Activated T-helper 17 cell treated with anti-CD3 and anti-CD28 coated beads, Interleukin-2, amount 50 U/mL, for 72 hours (primary cell): ENCODE data around the gene LCP2. TPM values are rescaled to one million over a fixed set of nuclear protein-coding genes. Genes with fewer than 3 reads are reported as not detected.

ENCODE experiments used
- ATAC-seq: fragments of 150-1000 bp; cut with Tn5 transposase; replicated peaks from 2 replicates; pipeline ENCODE4 v1.10.0; 2021; ENCODE audit warnings: mild to moderate bottlenecking, moderate library complexity
- H3K27ac Mint-ChIP-seq: one replicate; pipeline ENCODE4 v1.8.0; 2022; ENCODE audit warnings: mixed read lengths
- H3K27me3 Mint-ChIP-seq: one replicate; pipeline ENCODE4 v1.8.0; 2022; ENCODE audit warnings: mixed read lengths
- H3K36me3 Mint-ChIP-seq: one replicate; pipeline ENCODE4 v1.8.0; 2022; ENCODE audit warnings: low read depth, mild to moderate bottlenecking, mixed read lengths
- H3K4me1 Mint-ChIP-seq: one replicate; pipeline ENCODE4 v1.8.0; 2022; ENCODE audit warnings: mixed read lengths
- H3K4me3 Mint-ChIP-seq: one replicate; pipeline ENCODE4 v1.8.0; 2022; ENCODE audit warnings: mild to moderate bottlenecking, mixed read lengths
- H3K9me3 Mint-ChIP-seq: one replicate; pipeline ENCODE4 v1.8.0; 2022; ENCODE audit warnings: mixed read lengths
- total RNA-seq, 2 donors: library from RNA; stranded (reverse); gene quantifications; one replicate each; pipeline ENCODE4 v1.2.3, GENCODE V29; 2022

The LCP2 gene
- total RNA-seq, 2 donors from 2014 or later, result 202 to 204 TPM

- no peaks in the 10 kb centered on the region for H3K9me3 Mint-ChIP-seq
- peak overlapping the region; percentile 96 for H3K27ac Mint-ChIP-seq
- peaks cover 66% of the 10 kb centered on the region for H3K36me3 Mint-ChIP-seq
- H3K27me3 Mint-ChIP-seq, result no peaks in the 10 kb centered on the region
- ATAC-seq, result peak; percentile 17
- H3K4me3 Mint-ChIP-seq, result peak overlapping the region; percentile 96
- H3K4me1 Mint-ChIP-seq, result peaks cover 45% of the 10 kb centered on the region
Measured at GRCh38 chr5:170296036-170296934, 1.3 kb downstream of the LCP2 start.

DNA sequence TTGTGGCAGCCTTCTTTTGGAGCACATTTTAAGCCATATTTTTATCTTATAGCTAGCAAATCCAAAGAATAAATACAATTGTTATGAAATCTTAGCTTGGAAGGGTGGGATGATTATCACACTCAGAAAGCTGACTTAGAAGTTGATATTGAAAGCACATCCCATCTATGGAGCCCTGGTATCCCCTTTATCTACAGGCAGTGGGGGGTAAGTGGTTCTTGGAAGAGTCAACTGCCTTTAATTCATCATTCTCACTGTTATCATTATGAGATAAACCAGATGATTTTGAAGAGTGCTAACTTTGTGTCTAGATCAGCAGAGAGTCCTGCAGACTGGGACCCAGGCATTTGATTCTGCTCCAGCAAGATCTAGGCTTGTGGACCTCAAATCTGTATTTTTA, 3.0 kb downstream of the LCP2 start:
- Mint-ChIP-seq H3K9me3 (no peaks in the 10 kb centered on the region), H3K4me1 (peaks cover 62% of the 10 kb centered on the region), H3K27me3 (no peaks in the 10 kb centered on the region), H3K36me3 (peaks cover 83% of the 10 kb centered on the region), H3K4me3 (peak overlapping the region; percentile 96), H3K27ac (peak overlapping the region; percentile 96)
- ATAC-seq, result no peak

GRCh38 chr5:170294057-170294456, 3.5 kb downstream of the LCP2 start:
- peak overlapping the region; percentile 96 for H3K4me3 Mint-ChIP-seq
- H3K9me3 Mint-ChIP-seq, result no peaks in the 10 kb centered on the region
- H3K36me3 Mint-ChIP-seq, result peaks cover 88% of the 10 kb centered on the region
- peaks cover 67% of the 10 kb centered on the region for H3K4me1 Mint-ChIP-seq
- H3K27me3 Mint-ChIP-seq, result no peaks in the 10 kb centered on the region
- ATAC-seq, result no peak
- peak overlapping the region; percentile 96 for H3K27ac Mint-ChIP-seq

DNA sequence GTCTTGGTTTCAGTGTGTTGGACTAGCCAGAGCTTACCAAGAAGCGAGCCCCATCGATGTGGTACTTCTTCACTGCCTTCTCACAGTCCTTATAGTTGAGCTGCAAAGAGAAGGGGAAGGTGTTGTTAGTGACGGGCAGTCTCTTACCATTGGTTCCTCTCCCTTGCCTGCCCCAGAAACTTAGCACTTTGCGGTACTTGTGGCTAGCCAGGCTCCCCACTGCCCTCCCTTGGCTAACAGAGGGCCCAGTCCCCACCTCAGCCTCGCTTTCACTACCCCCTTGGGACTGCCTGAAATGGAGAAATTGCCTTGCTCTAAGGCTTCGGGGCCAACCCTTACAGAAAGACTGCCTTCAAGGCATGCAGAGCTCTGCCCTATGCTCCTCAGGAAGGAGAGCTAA, 4.3 kb downstream of the LCP2 start:
- H3K36me3 Mint-ChIP-seq, result peaks cover 96% of the 10 kb centered on the region
- H3K4me3 Mint-ChIP-seq, result peak overlapping the region; percentile 96
- H3K9me3 Mint-ChIP-seq, result no peaks in the 10 kb centered on the region
- H3K27ac Mint-ChIP-seq, result peak overlapping the region; percentile 96
- peak; percentile 25 for ATAC-seq
- no peaks in the 10 kb centered on the region for H3K27me3 Mint-ChIP-seq
- H3K4me1 Mint-ChIP-seq, result peaks cover 69% of the 10 kb centered on the region

- no peak for ATAC-seq
- Mint-ChIP-seq H3K36me3 (peaks cover 100% of the 10 kb centered on the region), H3K27me3 (no peaks in the 10 kb centered on the region), H3K4me1 (peaks cover 71% of the 10 kb centered on the region), H3K9me3 (no peaks in the 10 kb centered on the region), H3K4me3 (peak overlapping the region; percentile 96), H3K27ac (peak overlapping the region; percentile 96)
Measured at GRCh38 chr5:170292179-170293104, 5.1 kb downstream of the LCP2 start.

DNA sequence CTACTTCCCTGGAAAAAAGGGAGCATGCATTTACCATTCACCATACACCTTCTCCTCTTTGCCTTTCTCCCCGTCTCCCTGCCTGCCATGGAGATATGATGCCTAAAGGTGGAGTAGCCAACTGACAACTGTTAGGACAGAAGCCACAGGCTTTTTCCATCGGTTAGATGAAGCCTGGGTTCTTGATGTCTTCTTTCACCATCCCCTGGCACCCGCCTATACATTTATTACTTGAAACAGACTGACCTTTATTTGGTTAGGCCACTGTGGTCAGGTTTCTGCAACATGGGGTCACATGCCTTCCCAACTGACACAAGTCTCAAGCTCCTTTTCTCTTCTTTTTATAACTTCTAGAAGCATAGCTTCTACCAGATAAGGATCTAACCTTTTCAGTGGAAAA, 7.1 kb downstream of the LCP2 start:
- ATAC-seq, result no peak
- H3K9me3 Mint-ChIP-seq, result no peaks in the 10 kb centered on the region
- peak overlapping the region; percentile 96 for H3K4me3 Mint-ChIP-seq
- H3K4me1 Mint-ChIP-seq, result peaks cover 86% of the 10 kb centered on the region
- peak overlapping the region; percentile 85 for H3K27ac Mint-ChIP-seq
- H3K36me3 Mint-ChIP-seq, result peaks cover 100% of the 10 kb centered on the region
- no peaks in the 10 kb centered on the region for H3K27me3 Mint-ChIP-seq

DNA sequence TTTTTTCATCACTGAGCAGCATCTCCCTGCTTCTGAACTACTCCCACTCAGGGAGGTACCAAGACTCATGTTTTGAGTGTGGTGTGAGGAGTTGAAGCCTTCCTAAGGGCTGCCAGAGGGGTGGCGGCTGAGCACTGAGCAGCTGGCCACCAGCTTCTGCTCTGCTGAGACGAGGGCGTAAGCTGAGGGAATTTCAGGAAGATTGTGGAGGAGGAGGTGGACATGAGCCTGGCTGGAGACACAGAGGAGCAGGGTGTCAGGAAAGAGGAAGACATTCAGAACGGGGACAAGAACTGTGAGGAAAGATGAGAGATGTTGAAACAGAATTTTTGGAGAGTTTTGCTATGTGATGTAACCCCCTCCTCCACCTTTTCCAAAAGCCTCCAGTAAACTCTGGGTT, 7.8 kb downstream of the LCP2 start:
- Mint-ChIP-seq H3K36me3 (peaks cover 100% of the 10 kb centered on the region), H3K4me1 (peaks cover 94% of the 10 kb centered on the region), H3K9me3 (no peaks in the 10 kb centered on the region), H3K4me3 (peak overlapping the region; percentile 96), H3K27me3 (no peaks in the 10 kb centered on the region), H3K27ac (peak overlapping the region; percentile 85)
- ATAC-seq, result peak; percentile 45

- H3K27ac Mint-ChIP-seq, result peak overlapping the region; percentile 85
- no peaks in the 10 kb centered on the region for H3K27me3 Mint-ChIP-seq
- peak overlapping the region; percentile 96 for H3K4me3 Mint-ChIP-seq
- peak; percentile 27 for ATAC-seq
- peaks cover 94% of the 10 kb centered on the region for H3K4me1 Mint-ChIP-seq
- peaks cover 100% of the 10 kb centered on the region for H3K36me3 Mint-ChIP-seq
- no peaks in the 10 kb centered on the region for H3K9me3 Mint-ChIP-seq
Measured at GRCh38 chr5:170289121-170289520, 8.5 kb downstream of the LCP2 start.

GRCh38 chr5:170288551-170288950, 9.0 kb downstream of the LCP2 start:
- ATAC-seq, result no peak
- Mint-ChIP-seq H3K4me1 (peaks cover 93% of the 10 kb centered on the region), H3K27me3 (no peaks in the 10 kb centered on the region), H3K9me3 (no peaks in the 10 kb centered on the region), H3K36me3 (peaks cover 100% of the 10 kb centered on the region), H3K4me3 (peak overlapping the region; percentile 96), H3K27ac (peak overlapping the region; percentile 85)

DNA sequence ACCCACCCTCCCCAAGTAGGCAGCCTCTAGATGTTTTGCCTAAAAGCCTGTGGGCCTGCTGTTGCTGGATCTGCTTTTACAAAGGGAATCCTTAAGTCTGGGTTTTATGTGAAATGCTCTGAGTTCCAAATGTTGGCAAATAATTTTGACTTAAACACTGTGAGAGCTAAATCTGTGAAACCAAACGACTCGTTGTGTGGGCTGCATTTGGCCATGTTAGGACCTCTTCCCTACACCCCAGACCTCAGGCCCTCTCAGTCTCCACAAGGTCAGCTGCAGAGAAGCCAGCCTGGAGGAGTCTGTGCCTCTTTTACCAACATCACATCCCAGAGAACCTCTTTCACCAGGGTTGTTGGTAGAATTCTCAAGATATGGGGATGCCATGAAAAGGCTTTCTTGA, 9.4 kb downstream of the LCP2 start:
- no peaks in the 10 kb centered on the region for H3K27me3 Mint-ChIP-seq
- H3K36me3 Mint-ChIP-seq, result peaks cover 100% of the 10 kb centered on the region
- ATAC-seq, result no peak
- peak overlapping the region; percentile 85 for H3K27ac Mint-ChIP-seq
- peak overlapping the region; percentile 96 for H3K4me3 Mint-ChIP-seq
- peaks cover 93% of the 10 kb centered on the region for H3K4me1 Mint-ChIP-seq
- no peaks in the 10 kb centered on the region for H3K9me3 Mint-ChIP-seq

DNA sequence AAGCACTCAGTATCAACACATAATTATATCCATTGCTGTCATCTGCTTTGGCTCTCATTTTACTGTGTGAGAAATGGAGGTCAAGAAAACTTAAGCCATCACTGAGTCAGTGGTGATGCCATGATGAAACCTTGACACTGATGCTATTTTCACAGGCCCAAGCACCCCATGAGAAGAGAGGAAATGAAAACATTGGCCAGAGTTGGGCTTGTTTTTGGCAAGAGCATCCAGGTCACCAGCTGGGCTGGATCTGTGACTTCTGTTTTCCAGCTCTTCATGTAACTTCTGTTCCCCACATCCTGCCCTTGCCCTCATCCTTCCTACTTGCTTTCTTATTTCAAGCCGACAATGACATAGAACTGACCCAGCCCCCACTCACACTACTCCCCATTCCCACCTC, 10.0 kb downstream of the LCP2 start:
- H3K27me3 Mint-ChIP-seq, result no peaks in the 10 kb centered on the region
- ATAC-seq, result peak; percentile 76
- H3K9me3 Mint-ChIP-seq, result no peaks in the 10 kb centered on the region
- H3K4me1 Mint-ChIP-seq, result peaks cover 93% of the 10 kb centered on the region
- H3K27ac Mint-ChIP-seq, result peak overlapping the region; percentile 85
- H3K36me3 Mint-ChIP-seq, result peaks cover 100% of the 10 kb centered on the region
- peak overlapping the region; percentile 96 for H3K4me3 Mint-ChIP-seq

DNA sequence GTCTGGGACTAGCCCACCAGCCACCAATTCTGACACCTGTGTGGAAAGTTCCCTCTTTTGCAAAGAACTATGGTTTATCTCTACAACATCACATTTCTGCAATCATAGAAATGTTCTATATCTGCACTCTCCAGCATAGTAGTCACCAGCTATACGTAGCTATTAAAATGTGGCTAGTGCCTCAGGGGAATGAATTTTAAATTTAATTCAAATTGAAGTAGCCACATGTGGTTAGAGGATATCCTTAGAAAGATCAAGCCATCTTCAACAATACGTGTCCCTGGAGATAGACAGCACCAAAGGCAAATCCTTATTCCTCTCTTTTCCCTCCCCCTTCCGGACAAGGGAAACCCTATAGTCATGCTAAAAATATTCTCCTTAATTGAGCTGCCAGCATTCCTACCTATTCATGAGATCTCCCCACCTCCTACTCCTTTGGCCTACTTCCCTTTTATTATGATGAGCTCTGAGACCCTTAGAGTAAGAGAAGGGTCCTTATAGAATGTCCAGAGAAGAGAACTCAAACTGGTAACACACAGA, 11.1 kb downstream of the LCP2 start:
- peak overlapping the region; percentile 96 for H3K4me3 Mint-ChIP-seq
- H3K9me3 Mint-ChIP-seq, result no peaks in the 10 kb centered on the region
- H3K27ac Mint-ChIP-seq, result peak overlapping the region; percentile 85
- no peaks in the 10 kb centered on the region for H3K27me3 Mint-ChIP-seq
- no peak for ATAC-seq
- peaks cover 91% of the 10 kb centered on the region for H3K4me1 Mint-ChIP-seq
- peaks cover 100% of the 10 kb centered on the region for H3K36me3 Mint-ChIP-seq

DNA sequence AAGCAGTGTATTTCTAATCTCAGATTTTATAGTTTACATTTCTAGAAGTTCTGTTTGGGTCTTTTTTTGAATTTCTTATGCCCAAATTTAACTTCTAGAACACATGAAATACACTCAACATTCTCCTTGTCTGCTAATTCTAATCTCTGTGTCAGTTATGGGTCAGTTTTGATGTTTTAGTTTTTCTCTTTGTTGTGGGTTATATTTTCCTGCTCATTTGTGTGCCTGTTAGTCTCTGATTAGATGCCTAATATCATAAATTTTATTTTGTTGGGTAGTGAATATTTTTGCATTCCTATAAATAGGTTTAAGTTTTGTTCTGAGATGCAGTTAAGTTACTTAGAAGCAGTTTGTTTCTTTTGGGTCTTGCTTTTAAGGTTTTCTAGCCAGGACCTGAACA, 12.4 kb downstream of the LCP2 start:
- H3K9me3 Mint-ChIP-seq, result no peaks in the 10 kb centered on the region
- peak overlapping the region; percentile 85 for H3K27ac Mint-ChIP-seq
- peaks cover 82% of the 10 kb centered on the region for H3K4me1 Mint-ChIP-seq
- H3K27me3 Mint-ChIP-seq, result no peaks in the 10 kb centered on the region
- ATAC-seq, result no peak
- peak overlapping the region; percentile 96 for H3K4me3 Mint-ChIP-seq
- H3K36me3 Mint-ChIP-seq, result peaks cover 99% of the 10 kb centered on the region

DNA sequence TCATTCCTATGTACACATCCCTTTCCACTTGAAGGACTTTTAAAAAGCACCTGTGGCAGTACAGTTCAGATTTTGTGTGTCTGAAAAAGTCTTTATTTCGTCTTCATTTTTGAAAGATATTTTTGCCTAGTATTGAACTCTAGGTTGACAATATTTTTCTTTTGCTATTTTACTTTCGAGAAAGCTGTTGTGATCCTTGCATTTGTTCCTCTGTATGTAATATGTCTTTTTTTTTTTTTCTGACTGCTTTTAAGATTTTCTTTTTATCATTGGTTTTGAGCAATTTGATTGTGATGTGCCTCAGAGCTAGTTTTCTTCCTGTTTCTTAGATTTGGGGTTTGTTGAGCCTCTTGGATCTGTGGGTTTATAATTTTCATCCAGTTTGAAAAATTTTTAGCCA, 13.3 kb downstream of the LCP2 start:
- no peak for ATAC-seq
- Mint-ChIP-seq H3K4me1 (peaks cover 83% of the 10 kb centered on the region), H3K9me3 (no peaks in the 10 kb centered on the region), H3K36me3 (peaks cover 99% of the 10 kb centered on the region), H3K27ac (peak overlapping the region; percentile 85), H3K27me3 (no peaks in the 10 kb centered on the region), H3K4me3 (peak overlapping the region; percentile 96)
